HG03558 (cell line): ENCODE measurements around the gene RANBP17.
"Not testable (repeated sequence)": the region's sequence is repeated elsewhere in the genome, so short reads cannot be mapped to it uniquely, and the experiment has no call there.

Source experiments
- ATAC-seq: cut with Tn5 transposase; IDR thresholded peaks from one replicate; pipeline ENCODE4 v1.9.1; 2021; ENCODE audit warnings: moderate number of reproducible peaks; ENCODE audit not compliant: unreplicated experiment; ENCODE audit errors: extremely low read depth

Gene RANBP17

DNA sequence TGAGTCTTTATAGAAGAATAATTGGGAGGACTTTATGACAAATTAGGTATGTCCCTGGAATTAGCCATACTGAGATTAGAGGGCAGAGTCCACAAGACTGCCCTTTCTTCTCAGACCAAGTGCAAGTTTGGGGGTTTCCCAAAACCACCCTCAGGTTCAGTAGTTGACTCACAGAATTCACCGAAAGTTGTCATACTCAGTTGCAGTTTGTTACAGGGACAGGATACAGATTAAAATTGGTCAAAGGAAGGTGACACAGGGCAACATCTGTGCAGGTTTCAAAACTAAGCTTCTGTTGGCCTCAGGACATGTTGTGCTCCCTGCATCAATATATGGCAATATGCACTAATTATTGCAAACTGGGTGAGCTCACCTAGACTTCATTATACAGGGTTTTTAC, 3.8 kb downstream of the RANBP17 start:
- ATAC-seq = no peak

DNA sequence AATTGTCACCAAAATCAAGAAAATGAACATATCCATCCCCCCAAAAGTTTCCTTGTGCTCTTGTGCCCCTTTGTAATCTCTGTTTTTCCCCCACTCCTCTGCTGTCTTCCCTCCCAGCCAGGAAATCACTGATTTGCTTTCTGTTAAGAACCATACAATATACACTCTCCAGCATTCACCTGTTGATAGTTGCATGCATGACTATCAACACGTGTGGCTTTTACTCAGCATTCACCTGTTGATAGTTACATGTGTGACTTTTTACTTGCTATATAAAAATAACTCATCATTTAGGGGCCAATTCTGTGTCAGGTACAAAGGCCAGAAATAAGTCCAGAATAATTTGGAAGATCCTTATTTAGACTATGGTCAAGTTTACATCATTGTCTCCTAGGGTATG, 6.0 kb downstream of the RANBP17 start:
- ATAC-seq = no peak

DNA sequence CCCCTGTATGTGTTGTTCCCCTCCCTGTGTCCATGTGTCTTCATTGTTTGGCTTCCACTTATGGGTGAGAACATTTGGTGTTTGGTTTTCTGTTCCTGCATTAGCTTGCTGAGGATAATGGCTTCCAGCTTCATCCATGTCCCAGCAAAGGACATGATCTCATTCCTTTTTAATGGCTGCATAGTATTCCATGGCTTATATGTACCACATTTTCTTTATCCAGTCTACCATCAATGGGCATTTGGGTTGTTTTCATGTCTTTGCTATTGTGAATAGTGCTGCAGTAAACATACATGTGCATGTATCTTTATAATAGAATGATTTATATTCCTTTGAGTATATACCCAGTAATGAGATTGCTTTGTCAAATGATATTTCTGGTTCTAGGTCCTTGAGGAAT, 8.6 kb downstream of the RANBP17 start:
- ATAC-seq = not testable (repeated sequence)

DNA sequence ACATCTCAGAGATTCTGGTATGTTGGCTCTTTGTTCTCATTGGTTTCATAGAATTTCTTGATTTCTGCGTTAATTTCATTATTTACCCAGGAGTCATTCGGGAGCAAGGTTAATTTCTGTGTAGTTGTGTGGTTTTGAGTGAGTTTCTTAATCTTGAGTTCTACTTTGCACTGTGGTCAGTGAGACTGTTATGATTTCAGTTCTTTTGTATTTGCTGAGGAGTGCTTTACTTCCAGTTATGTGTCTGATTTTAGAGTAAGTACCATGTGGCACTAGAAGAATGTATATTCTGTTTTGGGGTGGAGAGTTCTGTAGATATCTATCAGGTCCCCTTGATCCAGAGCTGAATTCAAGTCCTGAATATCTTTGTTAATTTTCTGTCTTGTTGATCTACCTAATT, 12.2 kb downstream of the RANBP17 start:
- ATAC-seq = no peak

DNA sequence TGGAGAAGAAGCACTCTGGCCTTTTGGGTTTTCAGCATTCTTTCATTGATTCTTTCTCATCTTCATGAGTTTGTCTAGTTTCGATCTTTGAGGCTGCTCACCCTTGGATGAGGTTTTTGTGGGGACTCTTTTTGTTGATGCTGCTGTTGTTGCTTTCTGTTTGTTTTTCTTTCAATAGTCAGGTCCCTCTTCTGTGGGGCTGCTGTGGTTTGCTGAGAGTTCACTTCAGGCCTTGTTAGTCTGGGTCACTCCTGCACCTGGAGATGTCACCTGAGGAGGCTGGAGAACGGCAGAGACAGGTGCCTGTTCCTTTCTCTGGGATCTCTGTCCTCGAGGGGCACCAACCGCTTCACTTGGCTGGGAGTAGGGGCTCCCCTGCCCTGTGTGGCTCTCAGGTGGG, 14.0 kb downstream of the RANBP17 start:
- ATAC-seq = no peak

DNA sequence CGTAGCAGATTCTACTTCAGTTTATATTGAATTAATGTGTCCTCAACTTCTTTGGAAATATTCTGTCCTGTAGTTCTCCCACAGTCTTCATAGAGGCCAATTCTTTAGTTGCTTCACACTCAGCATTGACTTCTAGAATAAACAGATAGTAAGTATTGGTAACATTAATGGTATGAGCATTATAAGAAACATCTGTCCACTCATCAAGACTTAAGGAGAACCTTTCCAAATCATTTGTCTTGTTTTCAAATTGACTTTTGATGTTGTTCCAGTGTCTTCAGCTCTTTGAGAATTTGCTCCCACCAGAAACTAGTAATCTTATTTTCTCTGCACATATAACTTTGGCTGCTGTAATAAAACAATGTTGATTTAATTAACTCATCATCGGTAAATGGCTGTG, 18.3 kb downstream of the RANBP17 start:
- no peak for ATAC-seq

DNA sequence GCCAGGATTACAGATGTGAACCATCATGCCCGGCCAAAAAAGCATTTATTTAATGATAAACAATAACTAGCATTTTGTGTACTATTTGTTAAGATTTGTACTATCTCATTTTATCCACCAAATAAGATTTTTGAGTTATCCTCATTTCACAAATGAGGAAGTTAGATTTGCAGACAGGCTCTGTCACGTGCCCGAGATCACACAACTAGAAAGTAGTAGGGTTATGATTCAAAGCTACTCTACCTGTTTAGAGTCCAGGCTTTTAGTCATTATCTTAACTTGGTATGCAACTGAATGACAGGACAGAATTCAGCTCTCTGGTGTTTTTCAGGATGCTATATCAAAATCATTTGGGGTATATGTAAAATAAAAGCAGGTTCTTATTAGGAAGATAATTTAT, 20.5 kb downstream of the RANBP17 start:
- ATAC-seq = no peak

DNA sequence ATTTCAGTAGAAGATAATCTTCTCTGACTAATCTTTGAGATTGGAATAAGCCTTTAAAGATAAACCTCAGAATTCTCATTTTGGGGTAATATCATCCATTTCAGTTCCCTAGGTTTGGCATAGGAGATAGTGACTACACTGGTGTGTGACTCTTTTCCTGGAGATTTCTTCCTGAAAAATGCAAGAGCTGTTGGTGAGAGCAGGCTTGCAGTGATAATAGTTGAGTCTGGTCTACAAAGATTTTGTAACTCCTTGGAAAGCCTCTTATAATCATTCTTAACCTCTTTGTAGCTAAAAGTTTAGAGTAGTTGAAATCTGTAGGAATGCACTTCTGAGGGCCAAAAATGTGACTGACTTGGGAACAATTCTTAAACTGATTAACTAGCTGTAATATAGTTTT, 23.4 kb downstream of the RANBP17 start:
- no peak for ATAC-seq

DNA sequence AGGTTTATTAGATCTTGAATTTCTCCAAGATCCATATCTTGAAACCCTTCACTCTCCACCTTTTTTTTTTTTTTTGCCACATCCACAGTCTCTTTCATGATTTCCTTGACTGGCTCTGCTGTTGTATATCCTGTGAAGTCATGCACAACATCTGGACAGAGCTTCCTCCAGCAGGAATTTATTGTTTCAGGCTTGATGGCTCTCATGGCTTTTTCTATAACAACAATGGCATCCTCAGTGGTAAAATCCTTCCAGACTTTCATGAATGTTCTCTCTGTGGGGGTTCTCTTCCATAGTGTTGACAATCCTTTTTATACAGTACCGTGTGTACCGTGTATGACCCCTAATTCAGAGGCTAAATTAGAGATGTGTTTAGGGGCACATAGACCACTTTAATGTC, 24.0 kb downstream of the RANBP17 start:
- ATAC-seq = no peak

DNA sequence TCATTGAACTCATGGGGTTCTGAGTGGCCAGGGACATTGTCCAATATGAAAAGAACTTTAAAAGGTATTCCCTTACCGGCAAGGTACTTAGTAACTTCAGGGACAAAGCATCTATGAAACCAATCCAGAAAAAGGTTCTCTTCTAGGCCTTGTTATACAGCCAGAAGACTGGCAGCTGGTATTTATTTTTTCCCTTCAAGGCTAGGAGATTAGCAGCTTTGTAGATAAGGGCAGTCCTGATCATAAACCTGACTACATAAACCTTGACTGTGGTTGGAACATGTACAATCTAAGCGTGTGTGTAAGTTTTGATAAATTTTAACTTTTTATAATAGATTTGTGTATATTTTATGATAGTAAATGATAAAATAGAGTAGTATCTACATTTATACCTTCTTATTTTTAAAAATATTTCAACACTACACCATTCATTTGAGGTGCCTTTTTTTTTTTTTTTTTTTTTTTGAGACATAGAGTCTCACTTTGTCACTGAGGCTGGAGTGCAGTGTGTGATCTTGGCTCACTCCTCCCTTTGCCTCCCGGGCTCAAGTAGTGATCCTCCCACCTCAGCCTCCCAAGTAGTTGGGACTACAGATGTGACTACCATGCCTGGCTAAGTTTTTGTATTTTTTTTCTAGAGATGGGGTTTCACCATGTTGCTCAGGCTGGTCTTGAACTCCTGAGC, 24.5 kb downstream of the RANBP17 start:
- ATAC-seq = no peak

DNA sequence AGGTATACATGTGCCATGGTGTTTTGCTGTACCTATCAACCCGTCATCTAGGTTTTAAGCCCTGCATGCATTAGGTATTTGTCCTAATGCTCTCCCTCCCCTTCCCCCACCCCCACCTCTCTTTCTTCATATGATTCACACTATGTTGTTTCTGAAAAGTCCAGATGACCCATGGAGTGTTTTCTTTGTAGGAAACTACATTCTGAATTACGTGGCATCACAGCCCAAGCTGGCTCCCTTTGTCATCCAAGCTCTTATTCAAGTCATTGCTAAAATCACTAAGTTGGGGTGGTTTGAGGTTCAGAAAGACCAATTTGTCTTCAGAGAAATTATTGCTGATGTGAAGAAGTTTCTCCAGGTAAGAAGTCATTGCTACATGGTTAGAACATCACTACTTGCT, 30.4 kb downstream of the RANBP17 start:
- ATAC-seq = no peak

DNA sequence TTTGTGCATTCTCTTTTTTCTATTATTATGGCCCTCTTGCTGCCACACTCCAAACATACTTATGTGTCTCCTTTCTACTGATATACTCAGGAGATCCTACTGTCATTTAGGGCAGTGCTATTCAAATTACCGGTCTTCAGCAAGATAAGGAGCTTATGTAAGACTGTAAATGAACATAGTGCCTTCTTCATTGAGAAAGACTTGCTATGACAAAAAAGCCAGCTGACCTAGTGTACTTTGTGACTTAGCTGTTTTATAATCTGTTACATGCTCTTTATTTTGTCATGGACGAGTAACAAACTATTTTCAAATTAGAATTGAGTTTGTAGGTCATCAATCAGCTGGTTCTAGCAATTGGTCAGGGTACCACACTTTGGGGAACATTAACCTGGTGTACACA, 32.8 kb downstream of the RANBP17 start:
- ATAC-seq = no peak

DNA sequence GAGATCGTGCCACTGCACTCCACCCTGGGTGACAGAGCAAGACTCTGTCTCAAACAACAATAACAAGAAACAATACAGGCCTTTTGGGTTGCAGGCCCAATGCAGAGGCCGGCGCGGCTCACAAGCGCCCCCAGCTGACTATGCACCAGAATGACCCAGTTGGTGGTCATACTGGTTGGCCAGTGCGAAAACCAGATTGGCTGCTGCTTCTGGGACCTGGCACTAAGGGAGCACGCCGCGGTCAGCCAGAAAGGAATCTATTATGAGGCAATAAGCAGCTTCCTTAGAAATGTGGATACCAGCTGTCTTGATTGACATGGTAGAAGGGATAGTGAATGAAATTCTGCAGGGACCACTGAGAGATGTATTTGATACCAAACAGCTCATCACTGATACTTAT, 35.0 kb downstream of the RANBP17 start:
- no peak for ATAC-seq

DNA sequence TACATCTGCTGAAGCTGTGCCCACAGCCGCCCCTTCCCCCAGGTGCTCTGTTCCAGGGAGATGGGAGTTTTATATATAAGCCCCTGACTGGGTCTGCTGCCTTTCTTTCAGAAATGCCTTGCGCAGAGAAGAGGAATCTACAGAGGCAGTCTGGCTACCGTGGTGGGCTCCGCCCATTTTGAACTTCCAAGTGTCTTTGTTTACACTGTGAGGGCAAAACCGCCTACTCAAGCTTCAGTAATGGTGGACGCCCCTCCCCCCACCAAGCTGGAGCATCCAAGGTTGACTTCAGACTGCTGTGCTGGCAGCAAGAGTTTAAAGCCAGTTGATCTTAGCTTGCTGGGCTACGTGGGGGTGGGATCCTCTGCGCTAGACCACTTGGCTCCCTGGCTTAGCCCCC, 41.3 kb downstream of the RANBP17 start:
- no peak for ATAC-seq

DNA sequence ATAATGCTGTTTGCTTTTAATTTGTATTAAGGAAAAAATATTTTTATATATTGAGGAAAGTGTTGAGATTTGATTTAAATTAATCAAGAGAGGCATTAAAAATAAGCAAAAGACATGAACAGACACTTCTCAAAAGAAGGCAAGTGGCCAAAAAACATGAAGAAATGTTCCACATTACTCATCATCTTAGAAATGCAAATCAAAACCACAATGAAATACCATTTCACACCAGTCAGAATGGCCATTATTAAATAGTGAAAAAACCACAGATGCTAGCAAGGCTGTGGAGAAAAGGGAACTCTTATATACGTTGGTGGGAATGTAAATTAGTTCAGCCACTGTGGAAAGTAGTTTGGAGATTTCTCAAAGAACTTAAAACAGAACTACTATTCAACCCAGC, 45.9 kb downstream of the RANBP17 start:
- no peak for ATAC-seq

DNA sequence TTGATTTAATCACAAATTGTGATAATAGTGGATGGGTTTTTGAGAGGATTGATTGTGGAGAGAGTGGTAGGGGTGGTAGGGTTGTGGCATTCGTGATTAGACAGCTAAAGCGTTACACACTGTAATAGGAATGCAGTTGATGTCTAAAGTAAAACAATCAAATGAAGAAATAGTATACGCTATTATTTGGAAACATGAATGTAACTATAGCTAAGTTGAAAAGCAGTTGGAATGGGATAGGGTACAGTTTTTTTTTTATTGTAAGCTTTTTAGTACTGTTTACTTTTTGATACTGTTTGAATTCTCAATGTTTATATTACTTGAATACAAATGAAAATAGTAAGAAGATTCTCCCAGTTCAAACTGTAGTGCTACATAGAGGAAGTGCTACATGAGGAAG, 51.8 kb downstream of the RANBP17 start:
- ATAC-seq = no peak

DNA sequence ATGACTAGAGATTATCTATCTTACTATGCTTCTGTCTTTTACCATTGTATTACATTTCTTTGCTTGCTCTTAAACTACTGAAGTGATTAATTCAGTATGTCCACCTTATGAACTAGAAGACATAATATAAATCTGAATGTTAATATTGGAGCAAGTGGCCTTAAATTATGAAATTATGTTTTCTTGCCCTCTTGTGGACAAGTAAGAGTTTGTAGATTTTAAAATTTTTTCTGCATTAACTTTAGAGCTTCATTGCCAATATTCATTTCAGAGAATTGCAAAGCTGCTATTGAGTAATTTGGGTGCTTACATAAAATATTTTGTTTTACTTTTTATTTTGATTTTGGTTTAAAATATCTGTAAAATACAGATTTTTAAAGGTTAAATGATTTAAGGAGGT, 55.3 kb downstream of the RANBP17 start:
- no peak for ATAC-seq

DNA sequence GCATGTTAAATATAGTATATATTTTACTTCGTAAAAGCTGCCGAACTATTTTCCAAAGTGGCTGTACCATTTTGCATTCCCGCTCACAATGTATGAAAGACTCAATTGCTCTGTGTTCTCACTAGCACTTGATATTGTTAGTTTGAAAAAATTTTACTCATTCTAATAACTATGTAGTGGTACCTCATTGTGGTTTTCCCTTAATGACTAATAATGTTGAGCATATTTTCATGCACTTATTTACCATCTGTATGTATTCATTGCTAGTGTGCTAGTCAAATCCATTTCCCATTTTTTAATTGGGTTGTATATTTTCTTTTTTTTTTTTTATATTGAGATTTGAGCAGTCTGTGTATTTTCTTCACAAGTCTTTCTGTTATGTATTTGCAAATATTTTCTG, 58.4 kb downstream of the RANBP17 start:
- ATAC-seq = no peak

DNA sequence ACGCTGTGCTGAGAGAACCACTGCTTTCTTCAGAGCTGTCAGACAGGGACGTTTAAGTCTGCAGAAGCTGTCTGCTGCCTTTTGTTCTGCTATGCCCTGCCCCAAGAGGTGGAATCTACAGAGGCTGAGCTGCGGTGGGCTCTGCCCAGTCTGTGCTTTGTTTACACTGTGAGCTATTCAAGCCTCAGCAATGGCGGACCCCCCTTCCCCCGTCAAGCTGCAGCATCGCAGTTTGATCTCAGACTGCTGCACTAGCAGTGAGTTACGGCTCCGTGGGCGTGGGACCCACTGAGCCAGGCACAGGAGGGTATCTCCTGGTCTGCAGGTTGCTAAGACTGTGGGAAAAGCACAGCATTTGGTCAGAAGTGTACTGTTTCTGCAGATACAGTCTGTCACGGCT, 60.5 kb downstream of the RANBP17 start:
- ATAC-seq = not testable (repeated sequence)

DNA sequence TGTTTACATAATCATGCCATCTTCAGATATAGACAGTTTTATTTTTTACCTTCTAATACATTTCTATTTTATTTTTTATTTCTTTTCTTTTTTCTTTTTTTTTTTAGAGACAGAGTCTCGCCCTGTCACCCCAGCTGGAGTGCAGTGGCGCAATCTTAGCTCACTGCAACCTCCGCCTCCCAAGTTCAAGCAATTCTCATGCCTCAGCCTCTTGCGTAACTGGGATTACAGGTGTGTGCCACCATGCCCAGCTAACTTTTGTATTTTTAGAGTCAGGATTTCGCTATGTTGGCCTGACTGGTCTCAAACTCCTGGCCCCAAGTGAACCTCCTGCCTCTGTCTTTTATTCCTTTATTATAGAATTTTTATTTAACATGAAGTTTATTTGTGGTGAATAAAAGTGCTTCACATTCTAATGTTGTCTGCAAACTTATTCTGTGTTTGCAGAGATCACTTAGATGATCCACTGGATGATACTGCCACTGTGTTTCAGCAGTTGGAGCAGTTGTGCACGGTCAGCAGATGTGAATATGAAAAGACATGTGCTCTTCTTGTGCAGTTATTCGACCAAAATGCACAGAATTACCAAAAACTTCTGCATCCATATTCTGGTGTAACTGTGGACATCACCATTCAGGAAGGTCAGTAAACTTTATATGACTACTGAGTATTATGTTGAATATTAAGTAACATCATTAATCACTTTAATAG, 62.2 kb downstream of the RANBP17 start:
- no peak for ATAC-seq

DNA sequence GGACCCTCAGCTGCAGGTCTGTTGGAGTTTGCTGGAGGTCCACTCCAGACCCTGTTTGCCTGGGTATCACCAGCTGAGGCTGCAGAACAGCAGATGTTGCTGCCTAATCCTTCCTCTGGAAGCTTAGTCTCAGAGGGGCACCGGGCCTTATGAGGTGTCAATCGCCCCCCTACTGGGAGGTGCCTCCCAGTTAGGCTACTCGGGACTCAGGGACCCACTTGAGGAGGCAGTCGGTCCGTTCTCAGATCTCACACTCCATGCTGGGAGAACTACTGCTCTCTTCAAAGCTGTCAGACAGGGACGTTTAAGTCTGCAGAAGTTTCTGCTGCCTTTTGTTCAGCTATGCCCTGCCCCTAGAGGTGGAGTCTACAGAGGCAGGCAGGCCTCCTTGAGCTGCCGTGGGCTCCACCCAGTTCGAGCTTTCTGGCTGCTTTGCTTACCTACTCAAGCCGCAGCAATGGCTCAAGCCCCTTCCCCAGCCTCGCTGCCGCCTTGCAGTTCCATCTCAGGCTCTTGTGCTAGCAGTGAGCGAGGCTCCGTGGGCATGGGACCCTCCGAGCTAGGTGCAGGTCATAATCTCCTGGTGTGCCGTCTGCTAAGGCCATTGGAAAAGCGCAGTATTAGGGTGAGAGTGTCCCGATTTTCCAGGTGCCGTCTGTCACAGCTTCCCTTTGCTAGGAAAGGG, 73.9 kb downstream of the RANBP17 start:
- not testable (repeated sequence) for ATAC-seq

DNA sequence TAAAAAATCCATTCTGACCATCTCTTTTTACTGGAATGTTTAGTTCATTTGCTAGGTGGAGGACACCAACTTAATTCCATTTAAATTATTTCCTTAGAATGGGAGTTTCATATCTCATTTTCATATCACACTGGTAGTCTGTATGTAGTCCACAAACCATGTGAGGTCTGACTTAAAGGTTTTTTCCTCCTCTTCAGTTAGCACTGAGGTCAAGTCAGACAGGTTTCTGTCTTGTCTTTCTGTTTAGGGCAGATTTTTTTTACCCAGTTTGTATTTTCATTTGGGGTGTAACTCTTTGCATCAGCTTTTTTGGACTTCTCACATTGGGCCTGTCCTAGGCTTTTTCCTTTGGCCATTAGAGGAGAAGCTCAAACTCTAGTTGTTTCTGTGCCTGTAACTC, 75.3 kb downstream of the RANBP17 start:
- no peak for ATAC-seq
